GM12878 (cell line): ENCODE measurements around the gene NACA2. TPM values are rescaled to one million over a fixed set of nuclear protein-coding genes. Genes with fewer than 3 reads are reported as not detected.
A peak's percentile ranks its signal among the peaks of the same experiment; 100 is the strongest.

Experiments
- ATAC-seq: fragments of 200-7000 bp; cut with Tn5 transposase; 3 replicates; pipeline ENCODE4 v1.9.1; 2020; ENCODE audit warnings: mild to moderate bottlenecking, moderate library complexity
- BruUV-seq: library from RNA; stranded (reverse); fragments of 400-500 nt; replicated peaks from 2 replicates; lab custom pipeline; 2021; lab: Mats Ljungman, UMichigan
- CTCF ChIA-PET: fragments of 300-600 bp; sonication (Branson Sonifier 250); formaldehyde crosslinking; extraction: SDS; loops from one replicate; lab custom pipeline; 2021; ENCODE audit warnings: inconsistent platforms; lab: Yijun Ruan, JAX
- POLR2A ChIA-PET: fragments of 350-600 bp; formaldehyde crosslinking; extraction: SDS; loops from one replicate; lab custom pipeline; 2021; ENCODE audit warnings: inconsistent platforms; lab: Charles Lee
- RAD21 ChIA-PET: fragments of 300-600 bp; sonication (Branson Sonifier 250); formaldehyde crosslinking; loops from one replicate; lab custom pipeline; 2023; ENCODE audit warnings: antibody characterized with exemption; ENCODE audit not compliant: unreplicated experiment; lab: Charles Lee
- SMC1A ChIA-PET: fragments of 300-600 bp; sonication (Branson Sonifier 250); formaldehyde crosslinking; loops from one replicate; lab custom pipeline; 2023; ENCODE audit not compliant: unreplicated experiment, uncharacterized antibody; lab: Charles Lee
- DNase-seq: peaks from one replicate; pipeline ENCODE4 v3.0.0-alpha.2; 2011; ENCODE audit warnings: low read depth, low spot score
- FAIRE-seq: peaks from 3 replicates; lab custom pipeline; 2011; peaks lifted over from hg19 to GRCh38; lab: Jason Lieb, UNC
- H2AFZ ChIP-seq: 2 replicates; pipeline ENCODE4 v1.6.0; 2011; ENCODE audit warnings: low read depth, low read length, control low read depth; ENCODE audit not compliant: control insufficient read depth
- H3K27ac ChIP-seq: 2 replicates; pipeline ENCODE4 v1.5.1; 2011; ENCODE audit warnings: control low read depth; ENCODE audit not compliant: control insufficient read depth, insufficient read depth
- H3K27me3 ChIP-seq, 2 experiments: replicated peaks in 1 of 2; 2 replicates each; pipeline versions ENCODE4 v1.6.0 to v1.6.1; 2011; ENCODE audit warnings: low read length in 1 of 2; ENCODE audit not compliant: control insufficient read depth in 2 of 2, insufficient read depth in 2 of 2
- H3K36me3 ChIP-seq, 2 experiments: 2 replicates each; pipeline ENCODE4 v1.5.1; 2011; ENCODE audit warnings: low read length in 1 of 2; ENCODE audit not compliant: control insufficient read depth in 2 of 2, insufficient read depth in 2 of 2
- H3K4me1 ChIP-seq: 2 replicates; pipeline ENCODE4 v1.6.1; 2011; ENCODE audit warnings: mild to moderate bottlenecking, low read length, moderate library complexity, mixed read lengths; ENCODE audit not compliant: control insufficient read depth, insufficient read depth
- H3K4me2 ChIP-seq: 2 replicates; pipeline ENCODE4 v1.6.0; 2011; ENCODE audit warnings: control low read depth; ENCODE audit not compliant: control insufficient read depth, insufficient read depth
- H3K4me3 ChIP-seq: fragments of 200-600 bp; sonication (generic); 2 replicates; pipeline ENCODE4 v1.5.1; 2016
- H3K79me2 ChIP-seq: 2 replicates; pipeline ENCODE4 v1.6.0; 2011; ENCODE audit warnings: low read length; ENCODE audit not compliant: control insufficient read depth, insufficient read depth
- H3K9ac ChIP-seq: 2 replicates; pipeline ENCODE4 v1.8.0; 2011; ENCODE audit warnings: low read length, control low read depth, mixed read lengths; ENCODE audit not compliant: control insufficient read depth, insufficient read depth
- H3K9me3 ChIP-seq: replicated peaks from 3 replicates; pipeline ENCODE4 v1.5.1; 2011; ENCODE audit warnings: mild to moderate bottlenecking, low read length; ENCODE audit not compliant: control insufficient read depth, insufficient read depth
- H4K20me1 ChIP-seq: 2 replicates; pipeline ENCODE4 v1.6.0; 2011; ENCODE audit not compliant: control insufficient read depth, insufficient read depth
- EZH2 ChIP-seq: IDR thresholded peaks from 2 replicates; pipeline ENCODE4 v1.6.1; 2012; ENCODE audit warnings: low read depth, mild to moderate bottlenecking, control low read depth, inconsistent platforms, low read length, borderline replicate concordance; ENCODE audit not compliant: control insufficient read depth
- IKZF2 ChIP-seq, 2 experiments: fragments of 450-650 bp; IDR thresholded peaks; 2 replicates each; pipeline ENCODE4 v1.6.1; 2017; ENCODE audit warnings: mild to moderate bottlenecking in 2 of 2, moderate library complexity in 2 of 2
- IRF4 ChIP-seq: IDR thresholded peaks from 2 replicates; pipeline ENCODE4 v1.6.1; 2011; ENCODE audit warnings: low read depth, low read length
- LARP7 ChIP-seq: fragments of 450-650 bp; IDR thresholded peaks from 2 replicates; pipeline ENCODE4 v1.6.1; 2017; ENCODE audit warnings: mild to moderate bottlenecking
- MTA3 ChIP-seq: IDR thresholded peaks from 2 replicates; pipeline ENCODE4 v1.6.1; 2012; ENCODE audit warnings: low read length, inconsistent platforms, borderline replicate concordance
- NFXL1 ChIP-seq: fragments of 450-650 bp; IDR thresholded peaks from 2 replicates; pipeline ENCODE4 v1.6.1; 2017; ENCODE audit warnings: antibody characterized with exemption, mild to moderate bottlenecking, borderline replicate concordance
- POLR2AphosphoS2 ChIP-seq: IDR thresholded peaks from 2 replicates; pipeline ENCODE4 v1.6.1; 2011; ENCODE audit warnings: low read depth, mild to moderate bottlenecking, low read length, improper control_type of control experiment, moderate library complexity
- TCF3 ChIP-seq: IDR thresholded peaks from 2 replicates; pipeline ENCODE4 v1.6.1; 2012; ENCODE audit warnings: low read depth, mild to moderate bottlenecking, low read length, borderline replicate concordance; ENCODE audit not compliant: insufficient read depth
- ZBTB33 ChIP-seq: fragments of 450-650 bp; IDR thresholded peaks from 2 replicates; pipeline ENCODE4 v1.6.1; 2017; ENCODE audit warnings: mild to moderate bottlenecking
- ZNF384 ChIP-seq: IDR thresholded peaks from 2 replicates; pipeline ENCODE4 v1.6.1; 2012; ENCODE audit warnings: low read depth, mild to moderate bottlenecking, low read length, improper control_type of control experiment, borderline replicate concordance
- WGBS: methylation state at CpG from one replicate; pipeline ENCODE4 v1.1.6; 2016; ENCODE audit warnings: low lambda C conversion rate; ENCODE audit not compliant: insufficient replicate concordance, insufficient coverage; ENCODE audit errors: missing lambda C conversion rate; 5-methylcytosine and 5-hydroxymethylcytosine counted together
- in situ Hi-C: fragments of 300-500 bp; cut with MboI; formaldehyde crosslinking; loops from 9 replicates; pipeline ENCODE4 v1.14.3; 2018; ENCODE audit warnings: mixed read lengths
- intact Hi-C: fragments of 100-400 bp; cut with micrococcal nuclease; formaldehyde crosslinking; loops from one replicate; pipeline ENCODE4 v1.14.2; 2022; ENCODE audit not compliant: unreplicated experiment
- polyA plus RNA-seq, 11 experiments: library from polyadenylated mRNA; depleted of rRNA in 4 of 11; unstranded in 6 of 11; stranded (reverse) in 5 of 11; fragments of >200 nt; fragmentation: Nextera tagmentation in 4 of 11; fragmentation: Illumina TruSeq in 1 of 11; extraction: Ambion mirVana in 4 of 11; extraction: Trizol in 1 of 11; gene quantifications; 1 replicate in 1 of 11; 2 replicates in 10 of 11; pipeline versions ENCODE4 v1.2.1 to v1.2.3, GENCODE V29; 2011 to 2016; ENCODE audit warnings: inconsistent platforms in 2 of 11, missing spikeins in 2 of 11, low read depth in 1 of 11
- total RNA-seq, 4 experiments: library from RNA; depleted of rRNA in 3 of 4; stranded (reverse); fragments of >200 nt in 3 of 4; fragmentation: Illumina TruSeq in 1 of 4; extraction: Trizol in 1 of 4; gene quantifications; 2 replicates each; pipeline versions ENCODE4 v1.2.1 to v1.2.3, GENCODE V29; 2013 to 2021

Gene NACA2
- total and polyA plus RNA-seq, 10 of the 15 experiments (the other 5 are each of a cell fraction or from before 2014, with no cell fraction given): 0.16 to 0.68 (median 0.36) TPM; not detected in 4

GRCh38 chr17:61543786-61544415 lies 47.1 kb downstream of the NACA2 start (continued):
- no peak for TF ChIP-seq LARP7
- TF ChIP-seq, all 136 proteins: peak for 0

GRCh38 chr17:61542027-61542426 lies 49.0 kb downstream of the NACA2 start:
- ChIA-PET SMC1A (no interaction called here), CTCF (no interaction called here), POLR2A (no interaction called here), RAD21 (no interaction called here)
- Histone ChIP-seq H3K4me2 (no peak overlapping the region), H3K27ac (no peak overlapping the region), H4K20me1 (no peaks in the 10 kb centered on the region), H3K36me3 (no peaks in the 10 kb centered on the region), H3K4me3 (no peak overlapping the region), H2AFZ (no peak overlapping the region), H3K9me3 (no peaks in the 10 kb centered on the region; the same call in 2 of the 3 replicates), H3K9ac (no peak overlapping the region), H3K4me1 (no peaks in the 10 kb centered on the region), H3K79me2 (no peaks in the 10 kb centered on the region), H3K27me3 (no peaks in the 10 kb centered on the region; a peak in 1 of 4 replicates)
- 41% methylated on average over 8 of the region's 8 CpGs for whole genome bisulfite sequencing
- TF ChIP-seq IKZF2 (IDR thresholded peaks at IDR 0.05): no peak
- TF ChIP-seq MTA3: no peak
- no peak for TF ChIP-seq POLR2AphosphoS2
- no peak for TF ChIP-seq ZBTB33
- TF ChIP-seq ZNF384: no peak
- TF ChIP-seq NFXL1: 0 out of 2 replicates have a peak, but pooled peaks have one; percentile 70
- no peak for TF ChIP-seq TCF3
- TF ChIP-seq EZH2: no peak
- TF ChIP-seq IRF4: no peak
- BruUV-seq: no TSS peak
- no peak for FAIRE-seq
- intact Hi-C loops: no loop called here
- in situ Hi-C loops: no loop called here
- DNase-seq: no peak
- no peak for ATAC-seq
